OCI-LY1 (cell line): ENCODE results near the gene AMY1C.

Experiments used
- CTCF ChIP-seq: fragments of 200-600 bp; sonication (generic), shearing (Covaris generic); IDR thresholded peaks from 2 replicates; pipeline ENCODE4 v1.5.1; 2017; ENCODE audit warnings: mild to moderate bottlenecking, antibody characterized with exemption, low read length, moderate library complexity, mixed read lengths
- EZH2 ChIP-seq: fragments of 200-600 bp; sonication (generic), shearing (Covaris generic); IDR thresholded peaks from 2 replicates; pipeline ENCODE4 v1.8.0; 2017; ENCODE audit warnings: borderline replicate concordance, mixed run types, mild to moderate bottlenecking, antibody characterized with exemption, low read length, moderate library complexity, mixed read lengths

- no peak for TF ChIP-seq CTCF
- no peak for TF ChIP-seq EZH2
These were observed 30.2 kb downstream of the AMY1C start for GRCh38 chr1:103779932-103780331.
